Activated CD4-positive, CD25-positive, alpha-beta regulatory T cell treated with anti-CD3 and anti-CD28 coated beads, Interleukin-2, amount 50 U/mL, for 24 hours (primary cell): Measurements from ENCODE around the gene SNAP29.
"Not testable (repeated sequence)": the region's sequence is repeated elsewhere in the genome, so short reads cannot be mapped to it uniquely, and the experiment has no call there.

Experiments
- ATAC-seq, 2 donors: fragments of 150-1000 bp; cut with Tn5 transposase; one replicate each; pipeline ENCODE4 v1.10.0; 2021; ENCODE audit warnings: mild to moderate bottlenecking in 1 of 2, moderate library complexity in 1 of 2

SNAP29 gene

DNA sequence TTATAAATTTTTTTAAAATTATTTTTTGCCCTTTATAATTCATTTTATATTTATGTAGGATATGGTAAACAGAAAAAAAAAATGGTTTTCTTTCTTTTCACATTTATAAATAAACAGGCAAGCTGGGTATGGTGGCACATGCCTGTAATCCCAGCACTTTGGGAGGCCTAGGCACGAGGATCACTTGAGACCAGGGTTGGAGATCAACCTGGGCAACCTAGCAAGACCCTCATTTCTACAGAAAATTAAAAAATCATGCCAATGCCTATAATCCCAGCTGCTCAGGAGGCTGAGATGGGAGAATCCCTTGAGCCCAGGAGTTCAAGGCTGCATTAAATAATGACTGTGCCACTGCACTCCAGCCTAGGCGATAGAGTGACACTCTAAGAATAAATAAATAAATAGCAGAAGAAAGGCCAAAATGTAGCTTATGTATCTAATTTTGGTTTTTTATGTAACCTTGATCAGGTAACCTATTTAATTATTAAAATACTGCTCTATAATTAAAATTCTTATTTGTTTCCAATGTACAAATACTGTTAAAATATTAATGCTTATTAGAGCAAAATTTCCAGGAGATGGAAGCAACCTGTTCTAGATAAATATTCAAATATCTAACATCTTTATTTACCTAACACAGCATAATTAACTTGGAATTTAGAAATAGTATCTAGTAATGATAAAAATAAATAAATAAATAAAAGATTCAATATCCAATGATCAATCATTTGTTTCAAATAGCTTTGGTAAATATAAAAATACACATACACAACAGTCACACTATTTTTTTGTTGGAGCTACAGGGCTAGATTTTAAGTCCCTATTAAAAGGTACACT, 21.6 kb upstream of the SNAP29 start:
- ATAC-seq, result no peak

GRCh38 chr22:20839354-20839753, 19.5 kb upstream of the SNAP29 start:
- ATAC-seq, result not testable (repeated sequence)

- no peak for ATAC-seq
Observed at GRCh38 chr22:20839837-20840645, 18.8 kb upstream of the SNAP29 start.

GRCh38 chr22:20840646-20841371, 18.0 kb upstream of the SNAP29 start:
- no peak for ATAC-seq

DNA sequence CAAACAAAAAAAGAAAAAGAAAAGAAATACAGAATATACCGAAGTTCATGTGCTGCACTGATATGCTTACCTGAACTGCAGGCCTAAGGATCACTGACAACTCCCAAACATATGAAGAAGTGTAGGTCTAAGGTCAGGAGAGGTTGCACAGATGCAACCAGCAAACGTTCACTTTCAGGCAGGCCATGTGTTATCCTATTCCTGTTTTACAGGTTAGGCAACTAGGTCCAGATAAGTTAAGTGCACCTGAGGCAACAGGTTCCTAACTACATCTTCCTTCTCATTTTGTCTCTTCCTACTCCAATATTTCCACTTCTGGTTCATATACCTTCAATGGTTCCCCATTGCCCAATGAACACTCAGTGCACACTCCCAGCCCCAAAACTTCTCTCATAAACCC, 15.3 kb upstream of the SNAP29 start:
- no peak for ATAC-seq

GRCh38 chr22:20844055-20845037, 14.5 kb upstream of the SNAP29 start:
- ATAC-seq, result no peak

DNA sequence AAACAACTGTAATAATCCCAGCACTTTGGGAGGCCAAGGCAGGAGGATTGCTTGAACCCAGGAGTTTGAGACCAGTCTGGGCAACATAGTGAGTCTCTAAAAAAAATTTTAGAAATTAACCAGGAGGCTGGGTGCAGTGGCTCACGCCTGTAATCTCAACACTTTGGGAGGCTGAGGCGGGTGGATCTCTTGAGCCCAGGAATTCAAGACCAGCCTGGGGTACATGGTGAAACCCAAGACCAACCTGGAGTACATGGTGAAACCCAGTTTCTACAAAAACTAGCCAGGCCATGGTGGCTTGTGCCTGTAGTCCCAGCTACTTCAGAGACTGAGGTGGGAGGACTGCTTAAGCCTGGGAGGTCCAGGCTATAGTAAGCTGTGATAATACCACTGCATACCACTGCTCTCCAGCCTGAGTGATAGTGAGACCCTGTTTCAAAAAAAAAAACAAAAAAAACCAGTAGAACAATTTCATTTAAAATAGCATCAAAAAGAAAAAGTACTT, 11.4 kb upstream of the SNAP29 start:
- no peak for ATAC-seq

GRCh38 chr22:20852076-20852475, 6.7 kb upstream of the SNAP29 start:
- no peak for ATAC-seq

GRCh38 chr22:20852503-20852902, 6.3 kb upstream of the SNAP29 start:
- ATAC-seq, result no peak

DNA sequence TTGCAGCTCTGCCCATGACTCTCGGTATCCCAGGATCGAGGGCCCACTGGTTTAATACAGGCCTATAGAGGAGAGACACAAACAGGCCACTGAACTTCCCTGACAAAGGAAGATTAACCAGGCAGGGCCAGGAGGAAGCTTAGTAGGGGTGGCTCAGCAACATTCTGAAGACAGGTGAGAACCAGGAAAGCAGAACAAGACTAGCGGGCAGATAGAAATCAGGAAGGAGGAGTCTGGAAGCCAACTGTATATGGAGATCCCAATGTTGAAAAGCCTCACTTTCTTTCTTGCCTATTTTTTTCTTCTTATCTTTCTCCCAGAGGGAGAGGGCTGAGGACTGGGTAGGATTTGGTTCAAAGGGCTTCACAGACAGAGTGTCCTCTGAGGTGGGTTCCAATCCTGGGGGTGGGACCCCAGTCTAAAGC, 5.6 kb upstream of the SNAP29 start:
- ATAC-seq, result no peak

GRCh38 chr22:20857247-20857643, 1.6 kb upstream of the SNAP29 start:
- ATAC-seq, result no peak

DNA sequence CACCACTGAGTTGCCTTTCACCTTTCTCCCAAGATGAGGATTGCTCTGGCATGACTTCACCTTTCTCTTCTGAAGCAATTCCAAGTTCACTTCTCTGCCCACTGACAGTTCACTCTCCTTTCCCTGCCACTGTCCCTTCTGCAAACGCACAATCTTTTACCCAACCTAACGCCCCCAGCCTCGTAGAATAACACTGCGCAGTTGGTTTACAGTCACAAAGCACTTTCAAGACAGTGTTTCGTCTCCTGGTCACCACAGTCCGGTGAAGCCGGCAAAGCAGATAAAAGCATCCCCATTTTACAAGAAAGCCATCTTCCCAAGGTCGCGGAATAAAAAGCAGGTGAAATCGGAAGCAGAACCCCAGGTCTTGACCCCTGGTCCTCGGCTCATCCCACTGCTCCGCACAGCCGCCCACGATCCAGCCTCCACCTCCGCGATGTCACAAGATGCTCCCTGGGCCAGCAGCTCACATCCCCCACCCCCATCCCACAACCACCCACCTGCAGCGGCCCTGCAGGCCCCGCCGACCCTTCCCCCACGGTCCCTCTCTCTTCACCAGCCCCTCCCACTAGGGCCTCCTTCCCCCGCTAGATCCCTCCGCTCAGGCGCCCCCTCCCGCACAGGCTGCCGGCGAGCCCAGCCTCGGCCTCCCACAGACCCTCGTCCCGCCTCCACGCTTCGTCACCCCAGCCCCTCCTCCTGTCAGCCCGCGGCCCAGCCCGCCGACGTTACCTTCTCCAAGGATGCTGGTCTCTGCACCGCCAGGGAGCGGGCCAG, 781 bp upstream of the SNAP29 start:
- peak; percentile 69 to 71 for ATAC-seq

DNA sequence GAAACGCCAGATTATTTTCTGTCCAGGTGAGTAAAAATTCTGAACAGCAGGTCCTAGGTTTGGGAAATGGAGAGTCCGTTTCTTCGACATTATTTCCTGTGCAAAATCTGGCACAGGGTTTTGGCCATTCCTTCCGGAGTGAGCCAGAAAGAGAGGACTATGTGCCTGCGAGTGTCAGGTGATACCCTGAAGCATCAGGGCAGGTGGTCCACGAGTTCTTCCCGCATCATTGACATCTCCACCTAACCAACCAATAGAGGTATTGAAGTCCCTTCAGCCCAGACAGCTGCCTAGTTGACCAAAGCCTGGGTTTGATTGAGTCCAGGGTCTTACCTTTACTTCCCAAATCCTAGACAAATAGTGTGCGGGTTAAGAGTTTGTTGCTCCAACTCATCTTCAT, 808 bp downstream of the SNAP29 start:
- no peak for ATAC-seq

DNA sequence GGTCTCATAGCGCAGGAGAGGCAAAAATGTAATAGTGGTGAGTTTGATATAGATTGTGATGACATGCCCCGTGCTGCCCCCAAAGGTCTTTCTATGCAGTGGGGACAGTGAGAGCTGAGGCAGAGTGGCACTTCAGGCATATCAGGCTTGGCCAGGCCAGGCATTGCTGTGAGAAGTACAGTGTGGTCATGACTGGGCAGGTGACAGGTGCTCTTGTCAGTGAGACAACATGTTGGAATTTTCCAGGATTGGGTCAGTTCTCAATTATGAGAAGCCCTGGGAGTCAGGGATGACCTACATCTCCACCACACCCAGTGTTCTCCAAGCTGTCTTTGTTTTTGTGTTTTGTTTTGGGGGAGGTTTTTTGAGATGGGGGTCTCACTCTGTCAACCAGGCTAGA, 3.7 kb downstream of the SNAP29 start:
- no peak for ATAC-seq

- ATAC-seq, result no peak
Observed at GRCh38 chr22:20863366-20863765, 4.6 kb downstream of the SNAP29 start.

DNA sequence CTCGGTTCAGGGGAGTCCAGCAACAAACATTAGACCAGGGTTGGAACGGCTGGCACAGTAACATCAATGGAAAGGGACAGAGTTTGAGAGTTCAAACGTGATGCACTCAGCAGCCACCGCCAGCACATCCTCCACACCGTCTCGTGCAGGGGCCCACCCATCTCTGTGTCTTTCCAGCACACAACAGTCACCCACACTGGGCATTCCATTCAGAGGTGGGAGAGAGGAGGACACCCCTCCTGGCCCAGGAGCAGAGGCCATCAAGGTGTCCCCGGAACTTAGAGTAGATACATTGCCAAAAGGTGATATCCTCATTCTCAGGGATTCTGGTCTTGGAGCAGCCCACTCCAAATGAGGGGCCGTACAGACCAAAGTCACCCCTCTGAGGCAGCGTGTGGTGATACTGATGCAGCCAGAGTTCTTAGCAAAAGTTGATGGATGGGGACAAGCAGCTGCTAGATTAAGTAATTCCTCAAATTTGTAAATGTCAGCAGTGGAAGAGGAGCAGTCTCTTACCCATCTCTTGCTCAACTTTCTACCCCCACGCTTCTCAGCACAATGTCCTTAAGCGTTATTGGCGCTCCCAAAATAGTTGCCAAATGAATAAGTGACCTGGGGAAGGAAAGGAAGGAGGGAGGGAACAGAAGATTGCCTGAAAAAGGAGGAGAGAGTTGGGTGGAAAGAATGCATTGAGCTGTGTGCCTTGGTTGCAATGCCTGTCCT, 5.5 kb downstream of the SNAP29 start:
- no peak for ATAC-seq

- no peak for ATAC-seq
Observed at GRCh38 chr22:20865331-20865730, 6.5 kb downstream of the SNAP29 start.

DNA sequence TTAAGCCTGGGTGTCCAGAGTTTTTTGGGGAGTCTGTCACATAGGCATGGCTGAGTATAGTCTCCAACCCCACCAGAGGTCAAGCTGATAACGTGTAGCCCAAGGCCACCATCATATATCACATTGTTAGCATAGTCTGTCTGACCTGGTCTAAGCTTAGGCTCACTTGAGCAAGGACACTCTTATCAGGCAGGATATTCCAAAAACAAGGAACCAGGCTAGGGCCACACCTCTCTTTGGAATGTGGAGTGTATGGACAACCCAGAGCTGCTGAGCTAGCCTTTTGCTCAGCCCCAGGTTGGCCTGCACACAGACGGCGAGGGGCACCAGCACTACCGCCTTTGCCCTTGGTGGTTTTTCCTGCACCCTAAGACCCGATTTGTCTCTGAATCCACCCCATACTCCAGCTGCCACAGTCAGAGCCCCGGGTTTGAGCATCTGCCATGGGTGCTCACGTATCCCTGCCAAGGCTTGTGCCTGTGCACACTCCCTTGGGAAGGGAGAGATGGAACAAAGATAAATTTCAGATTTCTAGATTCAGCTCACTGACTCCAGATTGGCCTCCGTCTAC, 7.2 kb downstream of the SNAP29 start:
- ATAC-seq, result no peak

DNA sequence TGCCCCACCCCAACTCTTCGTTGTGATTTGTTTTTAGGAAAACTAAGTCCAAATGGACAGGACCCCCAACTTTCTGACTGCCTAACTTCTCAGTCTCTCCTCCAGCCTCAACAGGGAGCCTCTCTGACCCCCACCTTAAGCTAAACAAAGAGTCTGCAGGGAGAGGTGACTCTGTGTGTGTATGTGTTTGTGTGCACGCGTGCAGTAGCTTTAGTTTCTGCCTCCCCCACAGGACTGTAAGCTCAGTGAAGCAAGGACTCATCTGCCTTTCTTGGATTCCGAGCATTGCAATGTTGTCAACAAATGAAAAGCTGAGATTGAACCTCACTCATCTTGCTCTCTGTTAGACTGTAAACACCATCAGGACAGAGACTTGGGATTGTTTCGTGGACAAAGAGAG, 7.9 kb downstream of the SNAP29 start:
- no peak for ATAC-seq
